ENCODE data around the gene MAP4K4. TPM values are rescaled to one million over a fixed set of nuclear protein-coding genes. Genes with fewer than 3 reads are reported as not detected.
"Not testable (repeated sequence)": the region's sequence is repeated elsewhere in the genome, so short reads cannot be mapped to it uniquely, and the experiment has no call there.

The MAP4K4 gene
- total and polyA plus RNA-seq, 2 experiments from 2014 or later, result 61.6 to 131 TPM

DNA sequence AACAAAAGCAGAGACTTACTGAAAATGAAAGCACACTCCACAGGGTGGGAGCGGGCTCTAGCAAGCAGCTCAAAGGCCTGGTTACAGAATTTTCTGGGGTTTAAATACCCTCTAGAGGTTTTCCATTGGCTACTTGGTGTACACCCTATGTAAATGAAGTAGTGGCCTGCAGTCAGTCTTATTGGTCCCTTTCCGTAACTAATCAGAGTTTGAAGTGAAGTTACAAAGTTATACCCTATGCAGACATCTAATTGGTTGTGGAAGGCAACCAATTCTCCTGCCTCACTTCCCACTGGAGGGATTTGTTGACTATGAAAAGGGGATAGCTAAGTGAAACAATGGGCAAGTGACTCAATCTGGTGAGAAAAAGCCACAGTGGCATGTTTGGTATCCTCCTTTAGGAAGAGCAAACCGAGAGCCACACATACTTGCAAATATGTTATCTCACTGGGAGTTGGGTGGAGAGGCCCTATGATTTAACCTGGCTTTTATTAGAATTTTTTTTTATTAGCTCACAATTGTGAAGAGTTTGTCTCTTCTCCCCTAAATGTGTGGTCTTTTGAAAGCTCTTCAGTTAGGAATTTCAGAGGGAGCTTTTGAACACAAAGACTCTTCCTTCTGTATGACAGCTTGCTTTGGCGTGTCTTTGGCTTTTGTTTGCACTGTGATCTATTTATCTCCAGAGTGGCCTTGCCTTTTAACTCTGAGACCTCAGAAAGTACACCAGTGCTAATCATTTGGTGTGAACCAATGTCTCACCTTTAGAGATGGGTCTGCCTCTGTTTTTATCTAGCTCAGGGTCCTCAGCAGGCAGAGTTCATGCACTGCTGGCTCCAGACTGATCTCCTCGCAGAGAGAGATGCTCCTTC, 69.6 kb downstream of the MAP4K4 start:
- H3K27me3 ChIP-seq, result no peaks in the 10 kb centered on the region
- peaks cover 58% of the 10 kb centered on the region for H3K4me1 ChIP-seq (ENCODE audit: low read depth)
- no peaks in the 10 kb centered on the region for H3K36me3 ChIP-seq
- H3K27ac ChIP-seq, result peak overlapping the region; percentile 73
- H3K9me3 ChIP-seq (ENCODE audit: low read depth), result no peaks in the 10 kb centered on the region
- no peak overlapping the region for H3K4me3 ChIP-seq
- TF ChIP-seq, protein P1, sequence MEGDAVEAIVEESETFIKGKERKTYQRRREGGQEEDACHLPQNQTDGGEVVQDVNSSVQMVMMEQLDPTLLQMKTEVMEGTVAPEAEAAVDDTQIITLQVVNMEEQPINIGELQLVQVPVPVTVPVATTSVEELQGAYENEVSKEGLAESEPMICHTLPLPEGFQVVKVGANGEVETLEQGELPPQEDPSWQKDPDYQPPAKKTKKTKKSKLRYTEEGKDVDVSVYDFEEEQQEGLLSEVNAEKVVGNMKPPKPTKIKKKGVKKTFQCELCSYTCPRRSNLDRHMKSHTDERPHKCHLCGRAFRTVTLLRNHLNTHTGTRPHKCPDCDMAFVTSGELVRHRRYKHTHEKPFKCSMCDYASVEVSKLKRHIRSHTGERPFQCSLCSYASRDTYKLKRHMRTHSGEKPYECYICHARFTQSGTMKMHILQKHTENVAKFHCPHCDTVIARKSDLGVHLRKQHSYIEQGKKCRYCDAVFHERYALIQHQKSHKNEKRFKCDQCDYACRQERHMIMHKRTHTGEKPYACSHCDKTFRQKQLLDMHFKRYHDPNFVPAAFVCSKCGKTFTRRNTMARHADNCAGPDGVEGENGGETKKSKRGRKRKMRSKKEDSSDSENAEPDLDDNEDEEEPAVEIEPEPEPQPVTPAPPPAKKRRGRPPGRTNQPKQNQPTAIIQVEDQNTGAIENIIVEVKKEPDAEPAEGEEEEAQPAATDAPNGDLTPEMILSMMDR (IDR thresholded peaks at IDR 0.05; ENCODE audit: low read depth, low read length), result no peak
- DNase-seq (ENCODE audit: low read depth in 1 of 2, low spot score in 1 of 2), result peak; percentile 52 to 89

DNA sequence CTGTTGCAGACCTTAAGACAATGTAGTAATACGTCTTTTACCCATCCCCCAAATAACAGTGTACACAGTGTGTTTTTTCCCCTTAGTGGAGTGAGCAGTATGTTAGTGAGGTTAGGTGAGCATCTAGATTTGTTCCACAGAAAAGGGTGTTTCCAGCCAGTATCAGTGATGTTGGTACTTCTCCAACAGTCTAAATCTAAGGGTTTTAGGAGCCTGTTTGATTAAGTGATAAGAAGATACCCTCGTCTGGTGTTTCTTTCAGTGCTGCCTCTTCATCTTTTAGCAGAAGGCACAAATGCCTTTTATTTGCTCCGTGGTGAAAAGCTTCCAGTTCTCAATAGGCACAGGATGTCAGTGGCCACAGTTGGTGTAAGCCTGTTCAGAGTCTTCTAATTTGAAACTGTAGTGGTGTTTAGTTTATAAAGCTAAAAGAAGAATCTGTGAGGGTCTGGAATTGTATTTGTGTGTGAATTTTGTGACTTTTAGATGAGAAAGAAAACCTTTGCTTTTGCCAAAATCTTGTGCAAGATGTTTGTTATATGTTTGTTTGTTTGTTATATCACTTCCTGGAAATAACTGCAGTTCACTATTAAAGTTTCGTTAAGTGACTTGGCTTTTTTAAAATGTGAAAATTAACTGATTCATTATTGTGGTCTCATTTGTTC, 71.2 kb downstream of the MAP4K4 start:
- Histone ChIP-seq H3K27me3 (no peaks in the 10 kb centered on the region), H3K27ac (no peak overlapping the region), H3K9me3 (ENCODE audit: low read depth) (no peaks in the 10 kb centered on the region), H3K4me1 (ENCODE audit: low read depth) (peaks cover 42% of the 10 kb centered on the region), H3K36me3 (no peaks in the 10 kb centered on the region), H3K4me3 (no peak overlapping the region)
- DNase-seq (ENCODE audit: low read depth in 1 of 2, low spot score in 1 of 2), result no peak
- TF ChIP-seq, protein P1 (IDR thresholded peaks at IDR 0.05; ENCODE audit: low read depth, low read length), result no peak

DNA sequence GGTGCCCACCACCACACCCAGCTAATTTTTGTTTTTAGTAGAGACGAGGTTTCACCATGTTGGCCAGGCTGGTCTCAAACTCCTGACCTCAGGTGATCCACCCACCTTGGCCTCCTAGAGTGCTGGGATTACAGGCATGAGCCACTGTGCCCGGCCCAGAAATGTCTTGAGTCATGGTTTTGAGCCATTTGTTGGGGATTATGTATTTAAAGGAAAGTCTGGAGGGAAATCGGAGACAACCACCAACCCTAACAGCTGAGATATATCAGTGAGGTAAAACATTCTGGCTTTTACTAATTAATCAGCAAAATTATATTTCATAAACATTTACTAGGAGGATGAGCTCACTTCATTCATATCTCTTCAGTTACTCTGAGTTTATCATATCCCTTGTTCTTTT, 72.2 kb downstream of the MAP4K4 start:
- peaks cover 37% of the 10 kb centered on the region for H3K4me1 ChIP-seq (ENCODE audit: low read depth)
- H3K9me3 ChIP-seq (ENCODE audit: low read depth); DNase-seq (ENCODE audit: low read depth in 1 of 2, low spot score in 1 of 2); H3K4me3 ChIP-seq; H3K36me3 ChIP-seq; H3K27me3 ChIP-seq; H3K27ac ChIP-seq: not testable (repeated sequence)

DNA sequence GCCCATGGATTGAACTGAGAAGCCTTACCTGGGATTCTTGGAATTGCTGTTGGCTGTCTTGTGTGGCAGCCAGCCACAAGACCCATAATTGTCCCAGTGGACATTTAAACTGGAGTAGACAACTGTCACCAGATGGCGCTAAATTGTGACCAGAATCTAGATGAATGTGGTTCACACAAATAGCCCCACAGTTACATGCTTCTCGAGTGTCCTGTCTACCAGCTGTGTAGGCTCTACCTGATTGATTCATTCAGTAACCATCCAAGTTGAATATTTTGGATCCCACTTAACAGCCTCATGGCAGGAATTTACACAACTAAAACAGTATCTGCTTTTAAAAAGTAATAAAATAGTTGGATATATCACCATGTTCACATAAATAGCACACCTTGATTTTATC, 73.2 kb downstream of the MAP4K4 start:
- no peaks in the 10 kb centered on the region for H3K36me3 ChIP-seq
- TF ChIP-seq, protein P1 (IDR thresholded peaks at IDR 0.05; ENCODE audit: low read depth, low read length), result peak; percentile 22
- H3K4me1 ChIP-seq (ENCODE audit: low read depth), result peaks cover 45% of the 10 kb centered on the region
- H3K4me3 ChIP-seq, result no peak overlapping the region
- H3K9me3 ChIP-seq (ENCODE audit: low read depth), result no peaks in the 10 kb centered on the region
- no peaks in the 10 kb centered on the region for H3K27me3 ChIP-seq
- DNase-seq (ENCODE audit: low read depth in 1 of 2, low spot score in 1 of 2), result peak; percentile 52 to 84
- peak overlapping the region; percentile 70 for H3K27ac ChIP-seq

DNA sequence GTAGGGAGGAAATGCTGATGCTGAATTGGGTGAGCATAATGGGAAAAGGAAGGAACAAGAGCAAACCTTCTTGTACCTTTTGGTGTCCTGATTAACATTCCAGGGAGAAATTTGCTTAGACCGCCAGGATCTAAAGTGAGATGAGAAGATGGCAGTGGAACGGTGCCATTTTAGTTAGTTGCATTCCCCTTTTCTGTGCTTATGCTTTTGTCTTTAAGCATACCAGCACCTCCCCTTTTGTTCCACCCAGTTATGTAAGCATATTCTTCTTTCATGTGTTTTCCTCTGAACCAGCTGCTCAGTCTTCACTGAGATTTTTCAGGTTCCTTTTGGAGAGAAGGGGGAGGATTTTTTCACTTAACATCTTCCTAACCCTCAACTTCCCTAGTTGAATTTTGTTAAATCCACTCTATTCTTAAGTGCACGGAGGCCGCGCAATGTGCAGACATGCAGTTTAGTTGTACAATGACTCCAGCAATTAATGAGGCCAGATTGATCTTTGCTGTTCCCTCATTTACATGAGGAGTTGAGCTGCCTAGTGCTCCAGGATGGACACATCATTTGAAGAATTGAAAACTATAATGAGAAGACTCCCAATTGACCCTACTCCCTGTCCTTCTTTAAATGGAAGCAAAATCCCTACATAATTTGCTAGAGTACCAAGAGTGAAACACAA, 73.9 kb downstream of the MAP4K4 start:
- DNase-seq (ENCODE audit: low read depth in 1 of 2, low spot score in 1 of 2), result no peak
- Histone ChIP-seq H3K36me3 (no peaks in the 10 kb centered on the region), H3K4me3 (no peak overlapping the region), H3K4me1 (ENCODE audit: low read depth) (peaks cover 45% of the 10 kb centered on the region), H3K9me3 (ENCODE audit: low read depth) (no peaks in the 10 kb centered on the region), H3K27ac (peak overlapping the region; percentile 70), H3K27me3 (no peaks in the 10 kb centered on the region)
- TF ChIP-seq, protein P1 (IDR thresholded peaks at IDR 0.05; ENCODE audit: low read depth, low read length), result no peak
